Parathyroid adenoma (tissue), 2 donors: ENCODE data around the gene CTDSPL.

Experiments used
- H2AFZ ChIP-seq: fragments of 300-600 bp; sonication (generic); one replicate; pipeline ENCODE4 v1.7.0; 2017; ENCODE audit warnings: antibody characterized with exemption, mild to moderate bottlenecking
- H3K27ac ChIP-seq: fragments of 300-600 bp; sonication (generic); one replicate; pipeline ENCODE4 v1.7.0; 2017
- H3K27me3 ChIP-seq: fragments of 300-600 bp; sonication (generic); one replicate; pipeline ENCODE4 v1.7.0; 2017; ENCODE audit warnings: low read length; ENCODE audit not compliant: control insufficient read depth, insufficient read depth
- H3K36me3 ChIP-seq: fragments of 300-600 bp; sonication (generic); one replicate; pipeline ENCODE4 v1.7.0; 2017; ENCODE audit warnings: low read length; ENCODE audit not compliant: control insufficient read depth, insufficient read depth
- H3K4me1 ChIP-seq: fragments of 300-600 bp; sonication (generic); one replicate; pipeline ENCODE4 v1.7.0; 2017; ENCODE audit warnings: control low read depth
- H3K4me2 ChIP-seq: fragments of 300-600 bp; sonication (generic); one replicate; pipeline ENCODE4 v1.7.0; 2017; ENCODE audit warnings: low read length
- H3K4me3 ChIP-seq: fragments of 300-600 bp; sonication (generic); one replicate; pipeline ENCODE4 v1.7.0; 2017; ENCODE audit warnings: low read depth, low read length
- H3K79me2 ChIP-seq: fragments of 300-600 bp; sonication (generic); one replicate; pipeline ENCODE4 v1.7.0; 2017; ENCODE audit warnings: control low read depth
- H3K9ac ChIP-seq: fragments of 300-600 bp; sonication (generic); one replicate; pipeline ENCODE4 v1.7.0; 2017; ENCODE audit warnings: mild to moderate bottlenecking
- H3K9me3 ChIP-seq: fragments of 300-600 bp; sonication (generic); one replicate; pipeline ENCODE4 v1.7.0; 2017; ENCODE audit warnings: low read length; ENCODE audit not compliant: control insufficient read depth
- TF ChIP-seq, protein P1 (sequence below): fragments of 300-600 bp; sonication (generic); IDR thresholded peaks from one replicate; pipeline ENCODE4 v1.7.0; 2017; ENCODE audit warnings: antibody characterized with exemption, mild to moderate bottlenecking
- donor health status: primary hyperparathyroidism.

CTDSPL gene

DNA sequence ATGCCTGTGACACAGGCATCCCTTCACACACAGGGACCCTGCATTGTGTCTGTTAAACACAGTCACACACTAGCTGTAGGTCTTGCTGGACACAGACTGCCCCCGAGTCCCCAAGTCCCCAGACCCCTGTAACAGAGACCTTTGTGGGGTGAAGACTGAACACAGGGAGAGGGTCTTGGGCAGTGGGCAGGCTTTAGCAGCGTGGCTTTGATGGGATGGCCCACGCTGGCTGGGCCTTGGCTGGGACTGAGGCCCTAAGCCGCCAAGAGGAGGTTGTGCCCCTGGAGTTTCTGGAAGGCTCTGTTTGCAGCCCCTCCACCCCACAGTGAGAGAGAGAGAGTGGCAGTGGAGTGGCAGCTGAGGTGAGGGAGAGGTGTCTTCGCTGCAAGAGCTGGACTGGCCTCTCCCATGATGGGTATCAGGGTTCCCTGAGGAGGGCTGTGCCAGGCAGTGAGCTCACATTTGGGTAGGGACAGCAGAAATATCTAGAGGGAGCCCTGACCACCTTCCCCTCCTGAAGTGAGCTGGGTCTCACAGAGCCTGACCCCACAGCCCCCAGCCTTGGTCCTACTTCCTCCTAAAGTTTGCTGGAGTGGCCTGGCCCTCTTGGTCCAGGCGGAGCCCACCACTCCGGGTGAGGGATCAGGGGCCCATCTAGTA is 128.3 kb downstream of the CTDSPL start:
- no peaks in the 10 kb centered on the region for H3K79me2 ChIP-seq
- no peak overlapping the region for H3K4me2 ChIP-seq
- TF ChIP-seq, protein P1, sequence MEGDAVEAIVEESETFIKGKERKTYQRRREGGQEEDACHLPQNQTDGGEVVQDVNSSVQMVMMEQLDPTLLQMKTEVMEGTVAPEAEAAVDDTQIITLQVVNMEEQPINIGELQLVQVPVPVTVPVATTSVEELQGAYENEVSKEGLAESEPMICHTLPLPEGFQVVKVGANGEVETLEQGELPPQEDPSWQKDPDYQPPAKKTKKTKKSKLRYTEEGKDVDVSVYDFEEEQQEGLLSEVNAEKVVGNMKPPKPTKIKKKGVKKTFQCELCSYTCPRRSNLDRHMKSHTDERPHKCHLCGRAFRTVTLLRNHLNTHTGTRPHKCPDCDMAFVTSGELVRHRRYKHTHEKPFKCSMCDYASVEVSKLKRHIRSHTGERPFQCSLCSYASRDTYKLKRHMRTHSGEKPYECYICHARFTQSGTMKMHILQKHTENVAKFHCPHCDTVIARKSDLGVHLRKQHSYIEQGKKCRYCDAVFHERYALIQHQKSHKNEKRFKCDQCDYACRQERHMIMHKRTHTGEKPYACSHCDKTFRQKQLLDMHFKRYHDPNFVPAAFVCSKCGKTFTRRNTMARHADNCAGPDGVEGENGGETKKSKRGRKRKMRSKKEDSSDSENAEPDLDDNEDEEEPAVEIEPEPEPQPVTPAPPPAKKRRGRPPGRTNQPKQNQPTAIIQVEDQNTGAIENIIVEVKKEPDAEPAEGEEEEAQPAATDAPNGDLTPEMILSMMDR = no peak
- no peaks in the 10 kb centered on the region for H3K4me1 ChIP-seq
- no peaks in the 10 kb centered on the region for H3K27me3 ChIP-seq
- no peak overlapping the region for H3K27ac ChIP-seq
- H3K36me3 ChIP-seq = no peaks in the 10 kb centered on the region
- H3K9me3 ChIP-seq = no peaks in the 10 kb centered on the region
- no peak overlapping the region for H3K9ac ChIP-seq
- H2AFZ ChIP-seq = no peak overlapping the region
- H3K4me3 ChIP-seq = no peak overlapping the region

GRCh38 chr3:37990527-37990926 is 128.8 kb downstream of the CTDSPL start, which contains the start of gene VILL:
VILL (plus strand) TSS chr3:37990786; CDS start chr3:37993673, 2,887 bp downstream.
- Histone ChIP-seq H3K9me3 (no peaks in the 10 kb centered on the region), H3K4me2 (no peak within 1 kb of the TSS), H2AFZ (no peak within 1 kb of the TSS), H3K27ac (no peak within 1 kb of the TSS), H3K9ac (no peak within 1 kb of the TSS), H3K36me3 (no peaks in the 10 kb centered on the region), H3K79me2 (no peaks in the 10 kb centered on the region), H3K4me3 (no peak within 1 kb of the TSS), H3K4me1 (no peaks in the 10 kb centered on the region), H3K27me3 (no peaks in the 10 kb centered on the region)
- TF ChIP-seq, protein P1 = no peak

DNA sequence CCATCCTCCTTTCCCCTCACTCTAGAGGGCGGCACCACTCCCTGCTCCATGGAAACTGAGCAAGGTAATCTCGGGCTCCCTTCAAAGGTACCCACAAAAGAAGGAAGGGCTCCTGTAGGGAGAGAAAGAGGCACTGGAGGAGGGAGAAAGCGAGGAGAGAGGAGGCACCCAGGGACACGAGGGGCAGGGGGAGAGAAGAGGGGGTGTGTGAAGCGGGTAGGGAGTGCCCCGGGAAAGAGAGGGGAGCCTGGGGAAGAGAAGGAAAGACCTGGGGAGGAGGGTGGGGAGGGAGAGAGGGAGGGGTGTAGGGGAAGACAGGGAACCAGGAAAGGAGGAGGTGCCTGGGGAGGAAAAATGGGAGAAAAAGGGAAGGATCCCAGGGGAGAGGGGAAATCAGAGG is 129.4 kb downstream of the CTDSPL start:
- H3K9ac ChIP-seq = no peak overlapping the region
- H3K4me3 ChIP-seq = no peak overlapping the region

GRCh38 chr3:37991823-37992222 is 130.1 kb downstream of the CTDSPL start:
- H3K79me2 ChIP-seq = no peaks in the 10 kb centered on the region
- H2AFZ ChIP-seq = no peak overlapping the region
- H3K27ac ChIP-seq = no peak overlapping the region
- no peaks in the 10 kb centered on the region for H3K27me3 ChIP-seq
- TF ChIP-seq, protein P1 = no peak
- no peak overlapping the region for H3K4me3 ChIP-seq
- no peak overlapping the region for H3K9ac ChIP-seq
- no peaks in the 10 kb centered on the region for H3K36me3 ChIP-seq
- no peaks in the 10 kb centered on the region for H3K9me3 ChIP-seq
- H3K4me2 ChIP-seq = no peak overlapping the region
- H3K4me1 ChIP-seq = no peaks in the 10 kb centered on the region

More for the DNA sequence above, 129.4 kb downstream of the CTDSPL start:
- H3K9me3 ChIP-seq = no peaks in the 10 kb centered on the region
- H3K27me3 ChIP-seq = no peaks in the 10 kb centered on the region
- no peak overlapping the region for H3K4me2 ChIP-seq
- H2AFZ ChIP-seq = no peak overlapping the region
- TF ChIP-seq, protein P1 = no peak
- no peaks in the 10 kb centered on the region for H3K36me3 ChIP-seq
- H3K79me2 ChIP-seq = no peaks in the 10 kb centered on the region
- no peak overlapping the region for H3K27ac ChIP-seq
- no peaks in the 10 kb centered on the region for H3K4me1 ChIP-seq
